ENCODE results near the gene TFF3.

TFF3 gene

GRCh38 chr21:42262831-42263231 lies 52.4 kb downstream of the TFF3 start:
- DNase-seq, result no peak

GRCh38 chr21:42261829-42262200 lies 53.4 kb downstream of the TFF3 start:
- no peak for DNase-seq

All from activated CD4-positive, alpha-beta T cell treated with anti-CD3 and anti-CD28 coated beads for 48 hours (primary cell).